Measurements from ENCODE around the gene OSGIN1.

Gene OSGIN1

DNA sequence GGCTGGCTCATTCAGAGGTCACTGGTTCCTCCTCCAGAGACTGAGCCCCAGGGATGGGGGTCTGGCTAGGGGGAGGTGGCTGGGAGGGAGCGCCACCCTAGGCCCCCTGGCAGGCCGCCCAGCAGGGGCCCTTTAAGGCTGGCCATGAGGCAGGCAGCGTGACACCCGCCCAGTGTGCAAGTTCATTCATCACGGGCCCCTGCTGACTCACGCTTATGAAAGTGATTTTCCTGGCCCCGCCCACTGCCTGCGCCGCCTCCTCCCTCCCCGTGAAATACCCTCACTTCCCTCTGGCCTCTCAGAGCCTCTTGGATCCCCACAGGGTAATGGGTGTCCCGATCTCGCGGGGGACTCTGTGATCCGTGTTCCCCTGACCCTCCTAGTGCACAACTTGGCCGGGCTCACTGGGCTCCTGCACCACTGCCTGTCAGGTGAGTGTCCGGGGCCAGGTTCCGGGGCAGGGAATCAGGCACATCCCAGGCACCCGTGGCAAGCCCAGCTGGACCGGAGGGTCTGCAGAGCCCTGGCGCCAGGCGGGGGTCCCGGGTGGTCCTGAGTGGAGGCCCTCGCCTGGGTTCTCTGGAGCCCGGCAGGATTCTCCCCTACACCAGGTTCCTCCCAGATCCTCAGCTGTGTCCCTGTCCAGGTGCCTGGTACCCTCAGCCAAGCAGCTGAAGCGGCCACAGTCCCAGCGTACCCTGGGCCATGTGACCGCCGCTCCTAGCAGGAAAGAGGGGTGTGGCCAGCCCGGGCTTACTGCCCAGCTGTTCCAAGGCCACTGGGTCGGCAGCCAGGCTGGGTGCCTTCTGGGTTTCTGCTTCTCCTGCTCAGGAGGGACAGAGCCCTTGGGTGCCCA, at the start of gene OSGIN1 (continued):
- no peak for TF ChIP-seq TSHZ1 (tag by site-specific recombination; IDR thresholded peaks at IDR 0.05; ENCODE audit: borderline replicate concordance)
- TF ChIP-seq ZNF114 (tag by site-specific recombination; IDR thresholded peaks at IDR 0.05) = no peak
- no peak for TF ChIP-seq HOXD13 (CRISPR knock-in tag; IDR thresholded peaks at IDR 0.05; ENCODE audit: borderline replicate concordance)
- peak; percentile 52; the same call in 1 of the 2 replicates for TF ChIP-seq KLF8 (tag by site-specific recombination; IDR thresholded peaks at IDR 0.05)
- 0 out of 2 replicates have a peak, but pooled peaks have one; percentile 8 for TF ChIP-seq ZNF623 (tag by site-specific recombination; IDR thresholded peaks at IDR 0.05)
- TF ChIP-seq ZNF514 (tag by site-specific recombination; IDR thresholded peaks at IDR 0.05) = no peak
- peak; percentile 81 for TF ChIP-seq ZNF561 (tag by site-specific recombination; IDR thresholded peaks at IDR 0.05; ENCODE audit: borderline replicate concordance)
- TF ChIP-seq KLF7 (tag by site-specific recombination; IDR thresholded peaks at IDR 0.05; ENCODE audit: borderline replicate concordance) = peak; percentile 23; the same call in 1 of the 2 replicates
- peak; percentile 58; the same call in 1 of the 2 replicates for TF ChIP-seq KLF10 (tag by site-specific recombination; IDR thresholded peaks at IDR 0.05)
- no peak for TF ChIP-seq BCL11B (tag by site-specific recombination; IDR thresholded peaks at IDR 0.05; ENCODE audit: low read depth)
- TF ChIP-seq ZNF510 (tag by site-specific recombination; IDR thresholded peaks at IDR 0.05; ENCODE audit: insufficient replicate concordance) = no peak
- no peak for TF ChIP-seq ZNF776 (tag by site-specific recombination; IDR thresholded peaks at IDR 0.05; ENCODE audit: borderline replicate concordance)
- no peak for TF ChIP-seq ZFP3 (tag by site-specific recombination; IDR thresholded peaks at IDR 0.05; ENCODE audit: low read depth)
- TF ChIP-seq ZSCAN23 (tag by site-specific recombination; IDR thresholded peaks at IDR 0.05) = no peak
- TF ChIP-seq MYNN (tag by site-specific recombination; IDR thresholded peaks at IDR 0.05; ENCODE audit: borderline replicate concordance) = no peak
- no peak for TF ChIP-seq ZNF214 (tag by site-specific recombination; IDR thresholded peaks at IDR 0.05; ENCODE audit: borderline replicate concordance)
- no peak for TF ChIP-seq ZNF324 (tag by site-specific recombination; IDR thresholded peaks at IDR 0.05)
- TF ChIP-seq ZNF280C (tag by site-specific recombination; IDR thresholded peaks at IDR 0.05) = no peak
- no peak for TF ChIP-seq HOXA7 (CRISPR knock-in tag; IDR thresholded peaks at IDR 0.05; ENCODE audit: borderline replicate concordance)
- peak; percentile 58 for TF ChIP-seq ZNF398 (tag by site-specific recombination; IDR thresholded peaks at IDR 0.05)
- peak; percentile 64 for TF ChIP-seq KLF17 (tag by site-specific recombination; IDR thresholded peaks at IDR 0.05)
- TF ChIP-seq, protein P1, sequence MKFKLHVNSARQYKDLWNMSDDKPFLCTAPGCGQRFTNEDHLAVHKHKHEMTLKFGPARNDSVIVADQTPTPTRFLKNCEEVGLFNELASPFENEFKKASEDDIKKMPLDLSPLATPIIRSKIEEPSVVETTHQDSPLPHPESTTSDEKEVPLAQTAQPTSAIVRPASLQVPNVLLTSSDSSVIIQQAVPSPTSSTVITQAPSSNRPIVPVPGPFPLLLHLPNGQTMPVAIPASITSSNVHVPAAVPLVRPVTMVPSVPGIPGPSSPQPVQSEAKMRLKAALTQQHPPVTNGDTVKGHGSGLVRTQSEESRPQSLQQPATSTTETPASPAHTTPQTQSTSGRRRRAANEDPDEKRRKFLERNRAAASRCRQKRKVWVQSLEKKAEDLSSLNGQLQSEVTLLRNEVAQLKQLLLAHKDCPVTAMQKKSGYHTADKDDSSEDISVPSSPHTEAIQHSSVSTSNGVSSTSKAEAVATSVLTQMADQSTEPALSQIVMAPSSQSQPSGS (tag by site-specific recombination; IDR thresholded peaks at IDR 0.05; ENCODE audit: low read depth) = no peak
- TF ChIP-seq ZNF169 (tag by site-specific recombination; IDR thresholded peaks at IDR 0.05) = no peak
- no peak for TF ChIP-seq GLI2 (tag by site-specific recombination; IDR thresholded peaks at IDR 0.05; ENCODE audit: borderline replicate concordance, low read depth)
- TF ChIP-seq ZNF501 (tag by site-specific recombination; IDR thresholded peaks at IDR 0.05) = no peak
- TF ChIP-seq, protein P2, sequence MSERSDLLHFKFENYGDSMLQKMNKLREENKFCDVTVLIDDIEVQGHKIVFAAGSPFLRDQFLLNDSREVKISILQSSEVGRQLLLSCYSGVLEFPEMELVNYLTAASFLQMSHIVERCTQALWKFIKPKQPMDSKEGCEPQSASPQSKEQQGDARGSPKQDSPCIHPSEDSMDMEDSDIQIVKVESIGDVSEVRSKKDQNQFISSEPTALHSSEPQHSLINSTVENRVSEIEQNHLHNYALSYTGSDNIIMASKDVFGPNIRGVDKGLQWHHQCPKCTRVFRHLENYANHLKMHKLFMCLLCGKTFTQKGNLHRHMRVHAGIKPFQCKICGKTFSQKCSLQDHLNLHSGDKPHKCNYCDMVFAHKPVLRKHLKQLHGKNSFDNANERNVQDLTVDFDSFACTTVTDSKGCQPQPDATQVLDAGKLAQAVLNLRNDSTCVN (tag by site-specific recombination; optimal IDR thresholded peaks at IDR 0.05) = peak; percentile 32
